ENCODE results near the gene TRIM44. TPM values are rescaled to one million over a fixed set of nuclear protein-coding genes. Genes with fewer than 3 reads are reported as not detected.
"Not testable (repeated sequence)": the region's sequence is repeated elsewhere in the genome, so short reads cannot be mapped to it uniquely, and the experiment has no call there.

Gene TRIM44
- total RNA-seq, 1 donor from 2014 or later, result 86.6 TPM

DNA sequence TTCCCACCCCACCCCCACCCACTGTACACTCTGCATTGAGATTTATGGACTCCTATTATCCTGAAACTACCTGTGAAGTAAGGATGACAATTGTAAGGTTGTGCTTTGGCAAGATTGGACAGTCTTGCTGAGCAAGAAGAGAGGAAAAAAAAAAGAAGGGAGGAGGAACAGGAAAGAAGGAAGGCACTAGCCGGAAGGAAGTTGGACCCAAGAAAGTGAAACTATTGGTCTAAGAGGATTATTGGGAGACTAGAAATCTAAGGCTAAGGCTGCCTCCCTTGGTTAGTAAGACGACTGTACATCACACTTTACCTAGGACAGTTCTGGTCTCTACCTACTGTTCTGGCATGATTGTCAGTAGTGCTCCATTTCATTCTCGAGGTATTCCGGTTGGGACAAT lies 12.1 kb upstream of the TRIM44 start:
- no peaks in the 10 kb centered on the region for H3K27me3 Mint-ChIP-seq (ENCODE audit: low read depth)

DNA sequence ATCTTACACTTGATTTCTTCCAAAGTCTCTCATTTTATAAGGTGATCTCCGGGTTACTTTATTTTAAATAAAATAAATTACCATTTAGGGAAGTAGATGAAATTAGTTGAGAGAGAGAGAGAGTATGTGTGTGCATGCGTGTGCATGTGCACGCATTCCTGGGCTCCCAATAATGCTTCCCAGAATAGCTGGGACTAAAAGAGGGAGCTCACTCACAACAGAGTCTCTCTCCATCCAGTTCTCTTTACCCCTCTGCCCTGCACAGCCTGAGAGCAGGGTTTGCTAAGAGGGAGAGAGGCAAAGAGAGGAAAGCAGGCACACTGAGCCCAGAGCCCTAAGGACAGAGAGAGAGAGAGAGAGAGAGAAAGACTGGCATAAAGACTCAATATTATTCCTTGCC lies 11.3 kb upstream of the TRIM44 start:
- Mint-ChIP-seq H3K27ac (no peak overlapping the region), H3K4me1 (peaks cover 17% of the 10 kb centered on the region), H3K27me3 (ENCODE audit: low read depth) (no peaks in the 10 kb centered on the region), H3K9me3 (peaks cover under 1% of the 10 kb centered on the region), H3K36me3 (no peaks in the 10 kb centered on the region), H3K4me3 (no peak overlapping the region)
- TF ChIP-seq, protein P1, sequence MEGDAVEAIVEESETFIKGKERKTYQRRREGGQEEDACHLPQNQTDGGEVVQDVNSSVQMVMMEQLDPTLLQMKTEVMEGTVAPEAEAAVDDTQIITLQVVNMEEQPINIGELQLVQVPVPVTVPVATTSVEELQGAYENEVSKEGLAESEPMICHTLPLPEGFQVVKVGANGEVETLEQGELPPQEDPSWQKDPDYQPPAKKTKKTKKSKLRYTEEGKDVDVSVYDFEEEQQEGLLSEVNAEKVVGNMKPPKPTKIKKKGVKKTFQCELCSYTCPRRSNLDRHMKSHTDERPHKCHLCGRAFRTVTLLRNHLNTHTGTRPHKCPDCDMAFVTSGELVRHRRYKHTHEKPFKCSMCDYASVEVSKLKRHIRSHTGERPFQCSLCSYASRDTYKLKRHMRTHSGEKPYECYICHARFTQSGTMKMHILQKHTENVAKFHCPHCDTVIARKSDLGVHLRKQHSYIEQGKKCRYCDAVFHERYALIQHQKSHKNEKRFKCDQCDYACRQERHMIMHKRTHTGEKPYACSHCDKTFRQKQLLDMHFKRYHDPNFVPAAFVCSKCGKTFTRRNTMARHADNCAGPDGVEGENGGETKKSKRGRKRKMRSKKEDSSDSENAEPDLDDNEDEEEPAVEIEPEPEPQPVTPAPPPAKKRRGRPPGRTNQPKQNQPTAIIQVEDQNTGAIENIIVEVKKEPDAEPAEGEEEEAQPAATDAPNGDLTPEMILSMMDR (IDR thresholded peaks at IDR 0.05; ENCODE audit: unreplicated experiment), result no peak
- DNase-seq (ENCODE audit: low spot score in 2 of 2, unreplicated experiment in 2 of 2), result no peak

More for the DNA sequence above, 12.1 kb upstream of the TRIM44 start:
- no peak for DNase-seq (ENCODE audit: low spot score in 2 of 2, unreplicated experiment in 2 of 2)
- no peaks in the 10 kb centered on the region for H3K36me3 Mint-ChIP-seq
- no peak overlapping the region for H3K4me3 Mint-ChIP-seq
- peaks cover 16% of the 10 kb centered on the region for H3K4me1 Mint-ChIP-seq
- peaks cover 9% of the 10 kb centered on the region for H3K9me3 Mint-ChIP-seq
- TF ChIP-seq, protein P1 (IDR thresholded peaks at IDR 0.05; ENCODE audit: unreplicated experiment), result no peak
- H3K27ac Mint-ChIP-seq, result no peak overlapping the region

DNA sequence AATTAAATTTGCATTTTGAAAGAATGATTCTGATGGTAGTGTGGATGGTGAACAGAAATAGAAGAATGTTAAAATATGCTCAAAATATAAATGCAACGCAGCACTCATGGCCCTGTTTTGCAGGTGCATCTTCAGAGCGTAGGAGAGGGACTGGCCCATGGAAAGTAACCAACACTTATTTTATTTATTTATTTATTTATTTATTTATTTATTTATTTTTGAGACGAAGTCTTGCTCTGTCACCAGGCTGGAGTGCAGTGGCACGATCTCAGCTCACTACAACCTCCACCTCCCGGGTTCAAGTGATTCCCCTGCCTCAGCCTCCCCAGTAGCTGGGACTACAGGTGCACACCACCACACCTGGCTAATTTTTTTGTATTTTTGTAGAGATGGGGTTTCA lies 9.8 kb upstream of the TRIM44 start:
- DNase-seq (ENCODE audit: low spot score in 2 of 2, unreplicated experiment in 2 of 2); H3K4me3 Mint-ChIP-seq; H3K36me3 Mint-ChIP-seq; H3K27ac Mint-ChIP-seq; H3K9me3 Mint-ChIP-seq; H3K27me3 Mint-ChIP-seq (ENCODE audit: low read depth): not testable (repeated sequence)
- H3K4me1 Mint-ChIP-seq, result peaks cover 15% of the 10 kb centered on the region

DNA sequence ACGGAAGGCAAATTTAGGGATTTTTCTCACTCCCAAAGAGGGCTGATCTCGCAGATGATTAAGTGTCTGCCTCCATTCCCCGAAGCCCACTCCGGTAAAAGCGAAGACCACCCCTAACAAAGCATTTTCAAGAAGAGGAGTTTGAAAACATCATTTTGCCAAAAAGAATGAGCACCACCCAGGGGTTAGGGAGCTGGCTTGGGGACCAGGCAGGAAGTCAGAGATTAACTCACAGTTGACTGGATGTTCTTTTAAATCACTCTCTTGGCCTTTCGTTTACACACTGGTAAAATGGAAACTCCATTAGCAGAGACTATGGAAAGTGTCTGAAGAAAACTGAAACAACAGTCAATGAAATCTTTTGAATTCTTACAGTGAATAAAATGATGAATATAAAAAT lies 7.9 kb upstream of the TRIM44 start:
- H3K36me3 Mint-ChIP-seq, result no peaks in the 10 kb centered on the region
- peaks cover 2% of the 10 kb centered on the region for H3K27me3 Mint-ChIP-seq (ENCODE audit: low read depth)
- H3K27ac Mint-ChIP-seq, result peak overlapping the region; percentile 54
- H3K9me3 Mint-ChIP-seq, result no peaks in the 10 kb centered on the region
- TF ChIP-seq, protein P1 (IDR thresholded peaks at IDR 0.05; ENCODE audit: unreplicated experiment), result no peak
- no peak overlapping the region for H3K4me3 Mint-ChIP-seq
- no peak for DNase-seq (ENCODE audit: low spot score in 2 of 2, unreplicated experiment in 2 of 2)
- H3K4me1 Mint-ChIP-seq, result peaks cover 15% of the 10 kb centered on the region

DNA sequence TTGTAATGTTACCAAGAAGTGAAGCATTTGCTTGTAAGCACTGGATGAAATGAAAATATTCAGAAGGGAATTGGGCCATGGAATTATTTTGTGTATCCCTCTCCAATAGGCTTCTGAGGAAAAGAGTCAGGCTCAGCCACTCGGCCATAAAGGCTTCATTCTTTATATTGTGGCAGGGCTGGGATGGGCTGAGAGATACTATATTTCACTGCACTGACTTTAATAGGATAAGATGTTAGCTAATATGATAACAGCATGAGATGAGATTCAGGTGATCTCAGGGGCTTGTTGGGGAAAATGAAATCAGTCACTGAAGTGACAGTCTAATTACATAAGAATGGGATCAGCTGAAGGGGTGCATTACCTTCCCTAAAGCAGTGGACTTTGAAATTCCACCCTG lies 7.3 kb upstream of the TRIM44 start:
- H3K4me3 Mint-ChIP-seq, result no peak overlapping the region

DNA sequence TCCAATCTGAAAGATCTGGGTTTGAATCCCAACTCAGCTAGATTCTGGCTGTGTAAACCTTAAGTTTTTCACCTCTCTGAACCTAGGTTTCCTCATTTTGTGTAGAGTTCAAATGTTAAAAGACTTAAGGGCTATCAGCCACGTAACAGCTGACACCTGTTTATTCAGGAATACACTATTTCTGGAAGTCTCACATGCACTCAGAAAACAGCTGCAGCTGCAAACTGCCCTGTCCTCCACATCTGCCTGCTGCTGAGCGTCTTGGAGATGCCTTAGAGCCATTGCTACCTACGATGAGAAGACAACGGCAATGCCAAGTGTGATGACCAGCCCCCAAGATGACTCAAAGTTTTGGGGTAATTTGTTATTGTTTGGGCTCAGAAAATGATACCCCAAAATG lies 6.7 kb upstream of the TRIM44 start:
- Mint-ChIP-seq H3K36me3 (no peaks in the 10 kb centered on the region), H3K27ac (no peak overlapping the region), H3K9me3 (no peaks in the 10 kb centered on the region), H3K27me3 (ENCODE audit: low read depth) (peaks cover 2% of the 10 kb centered on the region), H3K4me1 (peaks cover 13% of the 10 kb centered on the region), H3K4me3 (no peak overlapping the region)
- no peak for DNase-seq (ENCODE audit: low spot score in 2 of 2, unreplicated experiment in 2 of 2)
- TF ChIP-seq, protein P1 (IDR thresholded peaks at IDR 0.05; ENCODE audit: unreplicated experiment), result no peak

More for the DNA sequence above, 7.3 kb upstream of the TRIM44 start:
- H3K27me3 Mint-ChIP-seq (ENCODE audit: low read depth), result peaks cover 2% of the 10 kb centered on the region
- TF ChIP-seq, protein P1 (IDR thresholded peaks at IDR 0.05; ENCODE audit: unreplicated experiment), result no peak
- H3K9me3 Mint-ChIP-seq, result no peaks in the 10 kb centered on the region
- H3K4me1 Mint-ChIP-seq, result peaks cover 15% of the 10 kb centered on the region
- no peak overlapping the region for H3K27ac Mint-ChIP-seq
- DNase-seq (ENCODE audit: low spot score in 2 of 2, unreplicated experiment in 2 of 2), result no peak
- no peaks in the 10 kb centered on the region for H3K36me3 Mint-ChIP-seq
